Activated naive CD8-positive, alpha-beta T cell treated with anti-CD3 and anti-CD28 coated beads for 36 hours (primary cell): Measurements from ENCODE around the gene RAB2B. TPM values are rescaled to one million over a fixed set of nuclear protein-coding genes. Genes with fewer than 3 reads are reported as not detected.
"Not testable (repeated sequence)": the region's sequence is repeated elsewhere in the genome, so short reads cannot be mapped to it uniquely, and the experiment has no call there.

Source experiments
- DNase-seq: peaks from one replicate; pipeline ENCODE4 v3.0.0; 2021
- H3K27ac Mint-ChIP-seq: one replicate; pipeline ENCODE4 v1.8.0; 2022; ENCODE audit warnings: mild to moderate bottlenecking, moderate library complexity, mixed read lengths
- H3K27me3 Mint-ChIP-seq: one replicate; pipeline ENCODE4 v1.8.0; 2022; ENCODE audit warnings: mild to moderate bottlenecking, mixed read lengths
- H3K36me3 Mint-ChIP-seq: one replicate; pipeline ENCODE4 v1.8.0; 2021; ENCODE audit warnings: mild to moderate bottlenecking, mixed read lengths
- H3K4me1 Mint-ChIP-seq: one replicate; pipeline ENCODE4 v1.8.0; 2021; ENCODE audit warnings: mixed read lengths
- H3K4me3 Mint-ChIP-seq: one replicate; pipeline ENCODE4 v1.8.0; 2022; ENCODE audit warnings: mild to moderate bottlenecking, moderate library complexity, mixed read lengths
- H3K9me3 Mint-ChIP-seq: one replicate; pipeline ENCODE4 v1.8.0; 2022; ENCODE audit warnings: mixed read lengths
- total RNA-seq, 2 experiments: library from RNA; stranded (reverse); gene quantifications; one replicate each; pipeline ENCODE4 v1.2.3, GENCODE V29; 2021

Gene RAB2B
- total RNA-seq, 2 experiments from 2014 or later: 17.3 to 21.0 TPM

GRCh38 chr14:21442657-21443056 is 34.1 kb downstream of the RAB2B start:
- Mint-ChIP-seq H3K4me1 (peaks cover 33% of the 10 kb centered on the region), H3K36me3 (peaks cover 18% of the 10 kb centered on the region)
- not testable (repeated sequence) for H3K27ac Mint-ChIP-seq, H3K4me3 Mint-ChIP-seq, DNase-seq, H3K27me3 Mint-ChIP-seq, H3K9me3 Mint-ChIP-seq

DNA sequence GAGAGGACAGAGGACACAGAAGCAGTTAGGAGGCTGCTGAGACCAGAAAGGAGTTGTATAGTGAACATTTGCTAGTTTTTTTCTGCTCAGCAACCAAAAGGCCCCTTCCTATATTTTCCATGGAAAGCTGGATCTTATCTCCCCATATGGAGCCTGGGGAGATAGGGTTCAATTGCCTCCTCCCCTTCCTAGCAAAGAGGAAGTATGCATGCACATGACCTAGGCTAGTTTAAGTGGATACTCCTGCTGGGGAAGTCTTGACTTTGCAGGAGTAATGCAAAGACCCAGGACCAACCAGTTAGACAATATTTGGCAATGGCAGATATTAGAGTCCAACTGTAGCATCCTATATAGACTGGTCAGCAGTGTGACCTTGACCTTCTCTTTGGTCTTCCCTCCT is 35.9 kb downstream of the RAB2B start:
- H3K27ac Mint-ChIP-seq: peak overlapping the region; percentile 15
- H3K27me3 Mint-ChIP-seq: no peaks in the 10 kb centered on the region
- H3K4me1 Mint-ChIP-seq: peaks cover 36% of the 10 kb centered on the region
- no peak for DNase-seq
- no peaks in the 10 kb centered on the region for H3K9me3 Mint-ChIP-seq
- peaks cover 17% of the 10 kb centered on the region for H3K36me3 Mint-ChIP-seq
- H3K4me3 Mint-ChIP-seq: no peak overlapping the region

GRCh38 chr14:21437063-21437901 is 39.5 kb downstream of the RAB2B start:
- Mint-ChIP-seq H3K4me3 (peak overlapping the region; percentile 95), H3K36me3 (peaks cover 30% of the 10 kb centered on the region), H3K4me1 (peaks cover 49% of the 10 kb centered on the region), H3K27me3 (no peaks in the 10 kb centered on the region), H3K27ac (peak overlapping the region; percentile 75), H3K9me3 (no peaks in the 10 kb centered on the region)
- DNase-seq: peak; percentile 97

DNA sequence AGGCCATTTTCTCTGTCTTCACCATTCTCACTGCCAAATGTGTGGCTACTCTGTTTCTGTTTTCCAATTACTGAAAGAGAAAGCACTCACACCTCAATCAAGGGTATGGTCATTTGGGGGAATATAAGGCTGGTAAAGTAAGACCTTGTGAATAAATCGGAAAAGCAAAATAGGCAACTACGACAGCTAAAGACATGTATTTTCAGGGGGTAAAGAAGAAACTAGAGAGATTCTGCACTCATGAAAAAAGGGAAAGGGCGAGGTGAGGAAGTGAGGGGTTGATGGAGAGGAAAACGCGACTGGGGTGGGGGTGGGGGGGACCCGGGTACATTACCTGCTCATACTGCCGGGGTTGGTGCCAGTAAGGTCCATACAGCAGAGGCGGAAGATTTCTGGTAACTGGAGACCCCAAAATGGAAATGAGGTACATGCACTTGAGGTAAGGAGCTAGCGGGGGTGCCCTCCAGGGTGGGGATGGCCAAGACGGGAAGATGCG is 40.1 kb downstream of the RAB2B start:
- no peak for DNase-seq
- Mint-ChIP-seq H3K9me3 (no peaks in the 10 kb centered on the region), H3K27me3 (no peaks in the 10 kb centered on the region), H3K4me1 (peaks cover 47% of the 10 kb centered on the region), H3K27ac (peak overlapping the region; percentile 75), H3K36me3 (peaks cover 32% of the 10 kb centered on the region), H3K4me3 (peak overlapping the region; percentile 95)

- H3K36me3 Mint-ChIP-seq: peaks cover 27% of the 10 kb centered on the region
- no peak overlapping the region for H3K27ac Mint-ChIP-seq
- H3K27me3 Mint-ChIP-seq: no peaks in the 10 kb centered on the region
- no peak overlapping the region for H3K4me3 Mint-ChIP-seq
- H3K4me1 Mint-ChIP-seq: peaks cover 32% of the 10 kb centered on the region
- DNase-seq: no peak
- H3K9me3 Mint-ChIP-seq: no peaks in the 10 kb centered on the region
Observed at GRCh38 chr14:21431126-21431525, 45.6 kb downstream of the RAB2B start.

GRCh38 chr14:21428930-21429329 is 47.8 kb downstream of the RAB2B start:
- no peak for DNase-seq
- Mint-ChIP-seq H3K27ac (peak overlapping the region; percentile 58), H3K4me3 (no peak overlapping the region), H3K27me3 (no peaks in the 10 kb centered on the region), H3K4me1 (peaks cover 14% of the 10 kb centered on the region), H3K36me3 (peaks cover 29% of the 10 kb centered on the region), H3K9me3 (no peaks in the 10 kb centered on the region)

DNA sequence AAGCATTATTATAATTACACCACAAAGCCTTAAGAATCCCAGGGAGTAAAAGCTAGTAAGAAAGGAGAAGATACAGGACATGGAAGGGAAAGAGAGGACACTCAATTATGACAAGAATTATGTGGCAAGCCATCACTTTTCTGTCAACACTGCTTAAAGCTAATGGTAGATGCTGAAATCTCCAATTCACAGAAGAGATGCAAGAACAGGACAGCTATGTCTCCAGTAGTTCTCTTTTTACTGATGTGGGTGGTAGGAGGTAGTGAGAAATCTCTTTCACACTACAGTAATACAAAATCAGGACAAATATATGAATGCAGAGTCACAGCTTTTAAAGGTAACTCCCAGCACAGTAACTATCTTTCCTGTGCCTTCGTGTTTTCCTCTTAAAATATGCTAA is 50.1 kb downstream of the RAB2B start:
- H3K4me1 Mint-ChIP-seq: peaks cover 7% of the 10 kb centered on the region
- no peaks in the 10 kb centered on the region for H3K9me3 Mint-ChIP-seq
- no peak overlapping the region for H3K4me3 Mint-ChIP-seq
- peaks cover 30% of the 10 kb centered on the region for H3K36me3 Mint-ChIP-seq
- H3K27ac Mint-ChIP-seq: no peak overlapping the region
- no peak for DNase-seq
- no peaks in the 10 kb centered on the region for H3K27me3 Mint-ChIP-seq

GRCh38 chr14:21419528-21419927 is 57.2 kb downstream of the RAB2B start:
- Mint-ChIP-seq H3K4me1 (peaks cover 5% of the 10 kb centered on the region), H3K27ac (no peak overlapping the region), H3K4me3 (no peak overlapping the region), H3K36me3 (peaks cover 23% of the 10 kb centered on the region), H3K27me3 (no peaks in the 10 kb centered on the region), H3K9me3 (no peaks in the 10 kb centered on the region)
- no peak for DNase-seq

DNA sequence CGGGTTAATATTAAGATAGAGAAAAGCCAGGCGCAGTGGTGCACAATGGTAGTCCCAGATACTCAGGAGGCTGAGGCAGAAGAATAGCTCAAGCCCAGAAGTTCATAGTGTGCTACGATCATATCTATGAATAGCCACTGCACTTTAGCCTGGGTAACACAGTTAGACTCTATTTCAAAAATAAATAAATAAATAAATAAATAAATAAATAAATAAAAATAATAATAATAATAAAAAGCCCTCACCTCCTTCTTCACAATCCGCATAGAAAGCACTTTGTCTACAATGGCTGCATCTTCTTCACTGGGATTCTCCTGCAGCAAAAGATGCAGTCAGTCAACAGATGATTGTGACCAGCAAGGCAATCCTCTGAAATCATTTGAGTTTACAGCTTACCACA is 61.4 kb downstream of the RAB2B start:
- Mint-ChIP-seq H3K36me3 (peaks cover 33% of the 10 kb centered on the region), H3K4me3 (no peak overlapping the region), H3K4me1 (peaks cover 17% of the 10 kb centered on the region), H3K27me3 (no peaks in the 10 kb centered on the region), H3K27ac (peak overlapping the region; percentile 58), H3K9me3 (no peaks in the 10 kb centered on the region)
- DNase-seq: no peak

- DNase-seq: no peak
- no peaks in the 10 kb centered on the region for H3K9me3 Mint-ChIP-seq
- no peak overlapping the region for H3K4me3 Mint-ChIP-seq
- peaks cover 21% of the 10 kb centered on the region for H3K4me1 Mint-ChIP-seq
- no peaks in the 10 kb centered on the region for H3K27me3 Mint-ChIP-seq
- H3K27ac Mint-ChIP-seq: peak overlapping the region; percentile 93
- peaks cover 29% of the 10 kb centered on the region for H3K36me3 Mint-ChIP-seq
Observed at GRCh38 chr14:21414137-21414631, 62.6 kb downstream of the RAB2B start.

Other genes starting within 250 kb of the RAB2B start
- gene HNRNPC, start 207.5 kb downstream of the RAB2B start, total RNA-seq: 1,000 to 10,000 TPM; 1,256 to 1,302 TPM
- gene RPGRIP1, start 196.9 kb downstream of the RAB2B start, total RNA-seq: under 1 TPM; 0.08 to 0.22 TPM
- 100 to 1,000 TPM; 218 to 221 TPM for gene SUPT16H, start 92.9 kb downstream of the RAB2B start, total RNA-seq
- 10 to 100 TPM; 78.5 to 86.2 TPM for gene CHD8, start 20.8 kb downstream of the RAB2B start, total RNA-seq
- 10 to 100 TPM; 76.5 to 78.0 TPM for gene TOX4, start 236 bp upstream of the RAB2B start, total RNA-seq
- gene METTL3, start 34.4 kb upstream of the RAB2B start, total RNA-seq: 10 to 100 TPM; 52.2 to 54.2 TPM
- 1 to 10 TPM; 4.4 to 5.2 TPM for gene SALL2, start 49.4 kb upstream of the RAB2B start, total RNA-seq
- gene OR10G3, start 103.1 kb upstream of the RAB2B start, total RNA-seq: not detected
- not detected for gene OR10G2, start 158.0 kb upstream of the RAB2B start, total RNA-seq
- not detected for gene OR4E2, start 176.9 kb upstream of the RAB2B start, total RNA-seq
- not detected for gene OR4E1, start 196.9 kb upstream of the RAB2B start, total RNA-seq